ENCODE results near the gene SMARCD3.

SMARCD3 gene

GRCh38 chr7:151202836-151203235, 45.7 kb downstream of the SMARCD3 start:
- Histone ChIP-seq H3K4me1 (ENCODE audit: control insufficient read depth in 1 of 2, insufficient read depth in 1 of 2, low read depth in 1 of 2, low read length in 1 of 2) (no peaks in the 10 kb centered on the region), H3K27ac (no peak overlapping the region), H3K27me3 (peaks cover 62% of the 10 kb centered on the region), H3K4me3 (ENCODE audit: low read depth in 1 of 2, low read length in 1 of 2) (no peak overlapping the region), H3K36me3 (no peaks in the 10 kb centered on the region), H3K9me3 (no peaks in the 10 kb centered on the region)
- TF ChIP-seq CTCF (IDR thresholded peaks at IDR 0.05), result no peak

GRCh38 chr7:151201751-151202150, 46.7 kb downstream of the SMARCD3 start:
- no peaks in the 10 kb centered on the region for H3K36me3 ChIP-seq
- TF ChIP-seq CTCF (IDR thresholded peaks at IDR 0.05), result no peak
- H3K27ac ChIP-seq, result no peak overlapping the region
- H3K9me3 ChIP-seq, result no peaks in the 10 kb centered on the region
- no peak overlapping the region for H3K4me3 ChIP-seq (ENCODE audit: low read depth in 1 of 2, low read length in 1 of 2)
- no peaks in the 10 kb centered on the region for H3K4me1 ChIP-seq (ENCODE audit: control insufficient read depth in 1 of 2, insufficient read depth in 1 of 2, low read depth in 1 of 2, low read length in 1 of 2)
- peaks cover 55% of the 10 kb centered on the region for H3K27me3 ChIP-seq

DNA sequence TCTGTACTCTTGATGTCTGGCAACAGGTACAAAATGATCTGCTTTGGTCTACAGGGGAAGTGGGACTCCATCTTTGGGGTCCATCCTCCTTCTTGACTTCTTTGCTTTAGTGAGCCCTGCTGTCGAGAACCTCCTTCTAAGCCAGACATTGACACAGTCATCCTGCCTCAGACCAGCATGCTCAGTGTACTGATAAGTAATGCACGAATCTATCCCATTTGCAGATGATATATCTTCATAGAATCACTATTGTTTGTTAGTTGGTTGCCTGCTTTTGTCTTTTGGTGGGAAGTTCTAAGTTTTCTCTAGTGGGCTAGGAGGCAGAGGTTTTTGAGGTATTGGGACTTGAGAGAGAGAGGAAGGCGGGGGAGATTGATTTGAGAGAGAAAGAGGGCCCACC, 47.1 kb downstream of the SMARCD3 start:
- peaks cover 55% of the 10 kb centered on the region for H3K27me3 ChIP-seq
- H3K36me3 ChIP-seq, result no peaks in the 10 kb centered on the region
- H3K4me3 ChIP-seq (ENCODE audit: low read depth in 1 of 2, low read length in 1 of 2), result no peak overlapping the region
- no peak overlapping the region for H3K27ac ChIP-seq
- no peak for TF ChIP-seq CTCF (IDR thresholded peaks at IDR 0.05)
- no peaks in the 10 kb centered on the region for H3K4me1 ChIP-seq (ENCODE audit: control insufficient read depth in 1 of 2, insufficient read depth in 1 of 2, low read depth in 1 of 2, low read length in 1 of 2)
- H3K9me3 ChIP-seq, result no peaks in the 10 kb centered on the region

DNA sequence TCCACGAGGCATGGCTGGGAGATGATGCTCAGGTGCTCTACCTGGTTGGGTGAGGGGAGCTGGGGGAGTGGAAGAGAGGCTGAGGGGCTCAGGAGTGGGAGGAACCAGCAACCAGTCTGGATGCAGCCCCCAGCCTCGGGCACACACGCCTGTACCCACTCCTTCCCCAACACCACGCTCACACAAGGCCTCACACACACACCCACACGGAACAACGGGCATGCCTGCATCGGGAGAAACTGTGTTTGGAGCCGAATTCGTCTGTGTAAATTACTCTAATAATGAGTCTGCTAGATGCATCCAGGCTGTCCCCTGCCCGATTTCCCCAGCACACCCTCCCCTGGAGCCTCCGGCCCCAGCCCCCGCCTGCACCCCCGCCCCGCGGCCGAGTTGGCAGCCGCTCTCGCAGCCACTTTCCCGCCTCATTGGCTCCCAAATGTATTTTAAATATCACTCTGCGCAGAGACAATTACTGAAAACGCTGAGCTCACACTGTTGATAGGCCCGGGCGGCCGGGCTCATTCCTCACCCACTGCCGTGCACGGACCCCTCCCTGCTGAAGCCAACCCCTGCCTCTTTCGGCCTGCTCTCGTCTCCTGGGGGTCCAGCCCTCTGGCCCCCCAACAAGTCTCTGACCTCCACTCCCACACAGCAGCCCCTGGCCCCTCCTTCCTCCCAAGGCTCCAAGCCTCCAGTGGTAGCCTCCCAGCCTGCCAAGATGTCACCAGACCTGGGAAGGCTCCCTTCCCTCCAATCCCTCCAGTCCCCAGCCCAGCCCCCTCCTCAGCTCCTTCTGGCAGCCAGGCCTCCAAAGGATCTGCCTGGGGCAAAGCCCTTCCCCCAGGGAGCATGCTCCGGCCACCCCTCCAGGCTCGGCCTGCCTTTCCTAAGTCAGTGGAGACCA, 49.3 kb downstream of the SMARCD3 start:
- peaks cover 52% of the 10 kb centered on the region for H3K27me3 ChIP-seq
- H3K27ac ChIP-seq, result no peak overlapping the region
- H3K36me3 ChIP-seq, result no peaks in the 10 kb centered on the region
- TF ChIP-seq CTCF (IDR thresholded peaks at IDR 0.05), result no peak
- H3K4me1 ChIP-seq (ENCODE audit: control insufficient read depth in 1 of 2, insufficient read depth in 1 of 2, low read depth in 1 of 2, low read length in 1 of 2), result no peaks in the 10 kb centered on the region
- H3K9me3 ChIP-seq, result no peaks in the 10 kb centered on the region
- no peak overlapping the region for H3K4me3 ChIP-seq (ENCODE audit: low read depth in 1 of 2, low read length in 1 of 2)

GRCh38 chr7:151197932-151198331, 50.6 kb downstream of the SMARCD3 start:
- Histone ChIP-seq H3K9me3 (no peaks in the 10 kb centered on the region), H3K36me3 (no peaks in the 10 kb centered on the region), H3K27me3 (peaks cover 39% of the 10 kb centered on the region), H3K4me1 (ENCODE audit: control insufficient read depth in 1 of 2, insufficient read depth in 1 of 2, low read depth in 1 of 2, low read length in 1 of 2) (no peaks in the 10 kb centered on the region), H3K4me3 (ENCODE audit: low read depth in 1 of 2, low read length in 1 of 2) (no peak overlapping the region), H3K27ac (no peak overlapping the region)
- no peak for TF ChIP-seq CTCF (IDR thresholded peaks at IDR 0.05)

Measured in neutrophil (primary cell).